NCI-H1048 (cell line): Measurements from ENCODE around the gene GMEB2.
A peak's percentile ranks its signal among the peaks of the same experiment; 100 is the strongest.

Experiments used
- DNase-seq: peaks from one replicate; lab custom pipeline; 2025; lab: John Stamatoyannopoulos, UW

GMEB2 gene

GRCh38 chr20:63558804-63559484, 68.0 kb downstream of the GMEB2 start:
- DNase-seq = no peak

- DNase-seq = no peak
These were observed 69.4 kb downstream of the GMEB2 start for GRCh38 chr20:63557481-63557891.

GRCh38 chr20:63556873-63557478, 69.9 kb downstream of the GMEB2 start:
- DNase-seq = no peak

- no peak for DNase-seq
These were observed 71.1 kb downstream of the GMEB2 start for GRCh38 chr20:63555661-63556381.

- no peak for DNase-seq
These were observed 72.3 kb downstream of the GMEB2 start for GRCh38 chr20:63554361-63555278.

- no peak for DNase-seq
These were observed 73.0 kb downstream of the GMEB2 start, which contains the start of gene FNDC11 for GRCh38 chr20:63553933-63554290. TSS of gene FNDC11 (plus strand) at chr20:63554159. CDS start at chr20:63555664, 1,505 bp downstream.

GRCh38 chr20:63553251-63553932, 73.5 kb downstream of the GMEB2 start:
- peak; percentile 70 for DNase-seq

- DNase-seq = no peak
These were observed 74.2 kb downstream of the GMEB2 start for GRCh38 chr20:63552481-63553249.

- DNase-seq = no peak
These were observed 75.8 kb downstream of the GMEB2 start for GRCh38 chr20:63551068-63551467.

GRCh38 chr20:63549679-63550282, 77.1 kb downstream of the GMEB2 start:
- DNase-seq = no peak

- DNase-seq = no peak
These were observed 77.9 kb downstream of the GMEB2 start for GRCh38 chr20:63549019-63549418.

GRCh38 chr20:63548542-63548941, 78.4 kb downstream of the GMEB2 start:
- DNase-seq = no peak

GRCh38 chr20:63547725-63548480, 79.0 kb downstream of the GMEB2 start, which contains the start of gene SRMS:
TSS of gene SRMS (minus strand) at chr20:63547749. CDS start at chr20:63547463, 286 bp downstream.
- DNase-seq = no peak

- DNase-seq = no peak
These were observed 79.8 kb downstream of the GMEB2 start for GRCh38 chr20:63546956-63547724.

- no peak for DNase-seq
These were observed 80.5 kb downstream of the GMEB2 start for GRCh38 chr20:63546256-63546955.

- DNase-seq = no peak
These were observed 81.1 kb downstream of the GMEB2 start for GRCh38 chr20:63545814-63546213.

- DNase-seq = no peak
These were observed 81.9 kb downstream of the GMEB2 start for GRCh38 chr20:63544958-63545516.
